K562 (cell line): ENCODE data around the gene ZC3HAV1L.

Experiments
- CCAR2 ChIP-seq: fragments of 200-400 bp; formaldehyde crosslinking; IDR thresholded peaks from 2 replicates; pipeline ENCODE4 v1.6.1; 2017; ENCODE audit warnings: mild to moderate bottlenecking, low read depth, low read length
- TF ChIP-seq, protein P1 (sequence below): fragments of 450-650 bp; IDR thresholded peaks from 2 replicates; pipeline ENCODE4 v1.6.1; 2018; ENCODE audit not compliant: partially characterized antibody

DNA sequence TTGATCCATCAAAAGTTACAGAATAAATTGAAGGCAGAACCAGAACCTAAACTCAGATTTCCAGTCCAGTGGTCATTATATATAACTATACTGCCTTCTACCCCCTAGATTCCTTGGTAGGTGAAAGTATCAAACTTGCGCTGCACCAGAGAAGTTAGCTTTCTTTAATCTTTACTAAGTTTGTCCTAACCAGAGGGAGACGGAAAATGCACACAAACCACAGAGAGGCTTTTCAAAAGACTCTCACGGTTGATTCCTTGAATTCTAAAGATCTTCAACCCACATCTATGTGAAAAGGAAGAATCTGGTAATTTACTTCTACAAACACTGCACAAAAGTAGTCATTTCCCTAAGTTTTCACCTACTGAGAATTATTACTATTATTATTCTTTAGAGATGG, 36.4 kb downstream of the ZC3HAV1L start:
- TF ChIP-seq, protein P1, sequence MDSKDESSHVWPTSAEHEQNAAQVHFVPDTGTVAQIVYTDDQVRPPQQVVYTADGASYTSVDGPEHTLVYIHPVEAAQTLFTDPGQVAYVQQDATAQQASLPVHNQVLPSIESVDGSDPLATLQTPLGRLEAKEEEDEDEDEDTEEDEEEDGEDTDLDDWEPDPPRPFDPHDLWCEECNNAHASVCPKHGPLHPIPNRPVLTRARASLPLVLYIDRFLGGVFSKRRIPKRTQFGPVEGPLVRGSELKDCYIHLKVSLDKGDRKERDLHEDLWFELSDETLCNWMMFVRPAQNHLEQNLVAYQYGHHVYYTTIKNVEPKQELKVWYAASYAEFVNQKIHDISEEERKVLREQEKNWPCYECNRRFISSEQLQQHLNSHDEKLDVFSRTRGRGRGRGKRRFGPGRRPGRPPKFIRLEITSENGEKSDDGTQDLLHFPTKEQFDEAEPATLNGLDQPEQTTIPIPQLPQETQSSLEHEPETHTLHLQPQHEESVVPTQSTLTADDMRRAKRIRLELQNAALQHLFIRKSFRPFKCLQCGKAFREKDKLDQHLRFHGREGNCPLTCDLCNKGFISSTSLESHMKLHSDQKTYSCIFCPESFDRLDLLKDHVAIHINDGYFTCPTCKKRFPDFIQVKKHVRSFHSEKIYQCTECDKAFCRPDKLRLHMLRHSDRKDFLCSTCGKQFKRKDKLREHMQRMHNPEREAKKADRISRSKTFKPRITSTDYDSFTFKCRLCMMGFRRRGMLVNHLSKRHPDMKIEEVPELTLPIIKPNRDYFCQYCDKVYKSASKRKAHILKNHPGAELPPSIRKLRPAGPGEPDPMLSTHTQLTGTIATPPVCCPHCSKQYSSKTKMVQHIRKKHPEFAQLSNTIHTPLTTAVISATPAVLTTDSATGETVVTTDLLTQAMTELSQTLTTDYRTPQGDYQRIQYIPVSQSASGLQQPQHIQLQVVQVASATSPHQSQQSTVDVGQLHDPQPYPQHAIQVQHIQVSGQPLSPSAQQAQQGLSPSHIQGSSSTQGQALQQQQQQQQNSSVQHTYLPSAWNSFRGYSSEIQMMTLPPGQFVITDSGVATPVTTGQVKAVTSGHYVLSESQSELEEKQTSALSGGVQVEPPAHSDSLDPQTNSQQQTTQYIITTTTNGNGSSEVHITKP, result no peak
- no peak for TF ChIP-seq CCAR2
